Stomach (tissue), 9 donors: ENCODE results near the gene C16orf90. TPM values are rescaled to one million over a fixed set of nuclear protein-coding genes. Genes with fewer than 3 reads are reported as not detected.

ENCODE experiments used
- DNase-seq, 2 donors: peaks; one replicate each; pipeline versions ENCODE4 v3.0.0 to v3.0.0-alpha.2; 2013 to 2019
- H3K27ac ChIP-seq, 5 donors: fragments of 200-600 bp in 4 of 5; sonication (generic) in 4 of 5; one replicate each; pipeline ENCODE4 v1.5.1; 2013 to 2019; ENCODE audit warnings: mild to moderate bottlenecking in 1 of 5, moderate library complexity in 1 of 5
- H3K27me3 ChIP-seq, 3 donors: fragments of 200-600 bp; sonication (generic); one replicate each; pipeline ENCODE4 v1.5.1; 2017 to 2019; ENCODE audit warnings: mixed run types in 1 of 3
- H3K36me3 ChIP-seq, 4 donors: fragments of 200-600 bp; sonication (generic); 1 replicate in 3 of 4; 2 replicates in 1 of 4; pipeline ENCODE4 v1.5.1; 2016 to 2019
- H3K4me1 ChIP-seq, 4 donors: fragments of 200-600 bp; sonication (generic); one replicate each; pipeline ENCODE4 v1.5.1; 2016 to 2019
- H3K4me3 ChIP-seq, 4 donors: fragments of 200-600 bp; sonication (generic) in 3 of 4; one replicate each; pipeline ENCODE4 v1.5.1; 2016 to 2019; ENCODE audit warnings: mild to moderate bottlenecking in 1 of 4
- H3K9me3 ChIP-seq, 4 donors: fragments of 200-600 bp; sonication (generic); one replicate each; pipeline ENCODE4 v1.5.1; 2016 to 2019
- CTCF ChIP-seq, 7 experiments: fragments of 450-650 bp in 4 of 7; fragments of 200-600 bp in 3 of 7; sonication (generic) in 3 of 7; IDR thresholded peaks; one replicate each; pipeline ENCODE4 v1.5.1; 2016 to 2019; ENCODE audit warnings: antibody characterized with exemption in 7 of 7, control low read depth in 2 of 7, mild to moderate bottlenecking in 1 of 7
- EP300 ChIP-seq: sonication (generic); formaldehyde crosslinking; IDR thresholded peaks from one replicate; pipeline ENCODE4 v1.6.1; 2017; ENCODE audit warnings: antibody characterized with exemption
- POLR2A ChIP-seq, 4 donors: fragments of 450-650 bp; IDR thresholded peaks; one replicate each; pipeline ENCODE4 v1.6.1; 2016; ENCODE audit warnings: antibody characterized with exemption in 4 of 4, control low read depth in 2 of 4, mild to moderate bottlenecking in 1 of 4, moderate library complexity in 1 of 4
- POLR2AphosphoS5 ChIP-seq, 3 donors: sonication (generic); formaldehyde crosslinking; IDR thresholded peaks; one replicate each; pipeline ENCODE4 v1.6.1; 2016; ENCODE audit warnings: antibody characterized with exemption in 3 of 3
- WGBS, 5 donors: extraction: QIAGEN DNeasy Blood & Tissue Kit in 3 of 5; methylation state at CpG; one replicate each; pipeline versions ENCODE4 v1.1.5 to v1.1.7; 2013 to 2018; 5-methylcytosine and 5-hydroxymethylcytosine counted together
- intact Hi-C: fragments of 100-400 bp; cut with DNase I; formaldehyde crosslinking; loops from one replicate; pipeline ENCODE4 v1.15.1; 2023; ENCODE audit warnings: low total_unique reads
- polyA plus RNA-seq, 3 donors: library from polyadenylated mRNA; stranded (reverse); fragments of 200-250 nt; gene quantifications; one replicate each; pipeline ENCODE4 v1.2.3, GENCODE V29; 2013
- total RNA-seq, 5 donors: library from RNA; depleted of rRNA; stranded (reverse); fragments of >200 nt; gene quantifications; one replicate each; pipeline versions ENCODE4 v1.1.0 to v1.2.3, GENCODE V29; 2014 to 2016
- donor health status: healthy with polysubstance abuse.
- donor health status: Bipolar disorder and iron deficiency.
- donor health status: healthy.

Gene C16orf90
- total and polyA plus RNA-seq, 8 donors, result not detected

DNA sequence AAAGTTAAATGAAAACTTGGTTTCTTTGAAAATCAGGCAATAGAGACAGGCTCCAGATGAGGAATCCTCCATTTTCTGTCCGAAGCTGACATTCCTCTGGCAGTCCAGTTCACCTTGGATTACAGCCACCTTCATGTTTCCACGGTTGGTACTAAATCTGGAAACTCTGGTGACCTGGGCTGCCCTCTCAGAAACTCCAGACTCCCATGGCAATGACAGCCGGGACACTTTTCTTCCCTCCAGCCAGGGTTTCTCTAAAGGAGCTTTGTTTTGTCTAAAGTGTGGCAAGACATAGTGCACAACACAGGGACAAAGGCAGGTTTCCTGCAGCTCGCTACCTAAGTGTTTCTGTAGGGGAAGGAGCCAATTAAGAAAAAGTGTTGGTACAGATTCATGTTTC, 41.6 kb upstream of the C16orf90 start:
- peak overlapping the region in 1 of 5 donors; percentile 2 for H3K27ac ChIP-seq
- DNase-seq, result no peak
- no peak for TF ChIP-seq EP300
- TF ChIP-seq POLR2AphosphoS5 (IDR thresholded peaks at IDR 0.05), result no peak
- no peak for TF ChIP-seq POLR2A (IDR thresholded peaks at IDR 0.05)
- TF ChIP-seq CTCF (IDR thresholded peaks at IDR 0.05), result no peak
- H3K4me1 ChIP-seq, result peaks cover 0 to 17% (median 0%) of the 10 kb centered on the region in 4 donors
- WGBS, 5 donors, result 66 to 76% (median 71%) methylated on average over 4 of the region's 4 CpGs
- intact Hi-C loops, result no loop called here
- no peaks in the 10 kb centered on the region for H3K9me3 ChIP-seq
- H3K36me3 ChIP-seq, result peaks cover 27 to 95% (median 92%) of the 10 kb centered on the region in 4 donors
- H3K4me3 ChIP-seq, result no peak overlapping the region
- H3K27me3 ChIP-seq, result no peaks in the 10 kb centered on the region

- Histone ChIP-seq H3K27me3 (no peaks in the 10 kb centered on the region), H3K9me3 (no peaks in the 10 kb centered on the region), H3K4me3 (no peak overlapping the region), H3K36me3 (peaks cover 24 to 95% (median 92%) of the 10 kb centered on the region in 4 donors), H3K27ac (no peak overlapping the region), H3K4me1 (peaks cover 0 to 17% (median 0%) of the 10 kb centered on the region in 4 donors)
- WGBS, 5 donors, result 54 to 78% (median 68%) methylated on average over 3 of the region's 3 CpGs
- peak in 1 of 2 donors; percentile 60 for DNase-seq
- intact Hi-C loops, result no loop called here
- TF ChIP-seq POLR2AphosphoS5 (IDR thresholded peaks at IDR 0.05), result no peak
- no peak for TF ChIP-seq POLR2A (IDR thresholded peaks at IDR 0.05)
- no peak for TF ChIP-seq EP300
- no peak for TF ChIP-seq CTCF (IDR thresholded peaks at IDR 0.05)
Observed at GRCh38 chr16:3536271-3536731, 41.0 kb upstream of the C16orf90 start.

GRCh38 chr16:3534126-3534525, 38.8 kb upstream of the C16orf90 start:
- TF ChIP-seq CTCF (IDR thresholded peaks at IDR 0.05) (no peak), POLR2A (IDR thresholded peaks at IDR 0.05) (no peak), POLR2AphosphoS5 (IDR thresholded peaks at IDR 0.05) (no peak), EP300 (no peak)
- Histone ChIP-seq H3K36me3 (peaks cover 27 to 89% (median 86%) of the 10 kb centered on the region in 4 donors), H3K27ac (no peak overlapping the region), H3K27me3 (no peaks in the 10 kb centered on the region), H3K4me1 (peaks cover 0 to 17% (median 0%) of the 10 kb centered on the region in 4 donors), H3K9me3 (no peaks in the 10 kb centered on the region), H3K4me3 (no peak overlapping the region)
- intact Hi-C loops, result no loop called here
- no peak for DNase-seq
- WGBS, 5 donors, result 94 to 98% (median 97%) methylated on average over 10 of the region's 10 CpGs

DNA sequence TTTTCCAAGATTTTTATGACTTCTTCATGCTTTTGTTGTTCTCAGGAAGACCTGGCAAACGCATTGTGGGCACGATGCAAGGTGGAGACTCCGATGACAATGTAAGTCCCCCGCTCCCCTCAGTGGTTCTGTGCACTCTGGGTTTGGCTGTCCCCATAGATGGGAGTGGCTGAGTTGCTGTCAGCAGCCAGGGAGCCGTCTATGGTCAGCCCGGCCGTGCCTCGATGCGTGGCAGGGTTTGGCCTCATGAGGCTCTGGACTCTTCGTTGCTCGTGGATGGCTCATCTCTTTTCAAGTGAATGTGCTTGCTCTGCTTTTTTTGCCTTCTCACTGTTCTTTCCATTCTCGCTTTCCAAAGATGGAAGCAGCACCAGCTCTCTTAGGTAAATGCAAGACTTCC, 37.5 kb upstream of the C16orf90 start:
- TF ChIP-seq POLR2AphosphoS5 (IDR thresholded peaks at IDR 0.05) (no peak), EP300 (no peak), POLR2A (IDR thresholded peaks at IDR 0.05) (no peak), CTCF (IDR thresholded peaks at IDR 0.05) (no peak)
- Histone ChIP-seq H3K36me3 (peaks cover 27 to 89% (median 88%) of the 10 kb centered on the region in 4 donors), H3K4me1 (peaks cover 0 to 17% (median 0%) of the 10 kb centered on the region in 4 donors), H3K27me3 (no peaks in the 10 kb centered on the region), H3K9me3 (no peaks in the 10 kb centered on the region), H3K4me3 (no peak overlapping the region), H3K27ac (no peak overlapping the region)
- DNase-seq, result no peak
- WGBS, 5 donors, result 90 to 98% (median 93%) methylated on average over 12 of the region's 12 CpGs
- intact Hi-C loops, result no loop called here
